Stimulated activated naive CD8-positive, alpha-beta T cell treated with anti-CD3 and anti-CD28 coated beads, Interleukin-15, amount 100 ng/mL, for 72 hours (primary cell): ENCODE data around the gene STXBP5L.
"Not testable (repeated sequence)": the region's sequence is repeated elsewhere in the genome, so short reads cannot be mapped to it uniquely, and the experiment has no call there.

Experiments
- ATAC-seq: fragments of 150-1000 bp; cut with Tn5 transposase; 2 replicates; pipeline ENCODE4 v1.10.0; 2021; ENCODE audit warnings: mild to moderate bottlenecking, moderate library complexity
- DNase-seq, 2 donors: peaks; one replicate each; pipeline ENCODE4 v3.0.0; 2021 to 2022
- H3K27ac Mint-ChIP-seq, 2 donors: one replicate each; pipeline ENCODE4 v1.8.0; 2022; ENCODE audit warnings: mild to moderate bottlenecking in 2 of 2, mixed read lengths in 2 of 2, moderate library complexity in 2 of 2
- H3K27me3 Mint-ChIP-seq: one replicate; pipeline ENCODE4 v1.8.0; 2022; ENCODE audit warnings: mixed read lengths
- H3K4me1 Mint-ChIP-seq: one replicate; pipeline ENCODE4 v1.8.0; 2022; ENCODE audit warnings: mild to moderate bottlenecking, mixed read lengths
- H3K4me3 Mint-ChIP-seq, 2 donors: one replicate each; pipeline ENCODE4 v1.8.0; 2022; ENCODE audit warnings: mild to moderate bottlenecking in 2 of 2, mixed read lengths in 2 of 2, moderate library complexity in 1 of 2
- H3K9me3 Mint-ChIP-seq, 2 donors: one replicate each; pipeline ENCODE4 v1.8.0; 2022; ENCODE audit warnings: mixed read lengths in 2 of 2

STXBP5L gene

GRCh38 chr3:120908030-120908794 lies at the start of gene STXBP5L:
Gene STXBP5L, plus strand, starts transcription at chr3:120908205. Its CDS starts 1,374 bp downstream, at chr3:120909579.
- peaks cover 24% of the 10 kb centered on the region for H3K4me1 Mint-ChIP-seq
- H3K9me3 Mint-ChIP-seq: no peaks in the 10 kb centered on the region
- peak within 1 kb of the TSS; percentile 93 to 95 for H3K4me3 Mint-ChIP-seq
- DNase-seq (peak; percentile 51 to 62), ATAC-seq (peak; percentile 92)
- H3K27ac Mint-ChIP-seq: no peak within 1 kb of the TSS
- H3K27me3 Mint-ChIP-seq: peaks cover 69% of the 10 kb centered on the region

- DNase-seq: no peak
- H3K4me3 Mint-ChIP-seq: no peak overlapping the region
- H3K27me3 Mint-ChIP-seq: peaks cover 2% of the 10 kb centered on the region
- no peaks in the 10 kb centered on the region for H3K9me3 Mint-ChIP-seq
- H3K4me1 Mint-ChIP-seq: no peaks in the 10 kb centered on the region
- H3K27ac Mint-ChIP-seq: peak overlapping the region in 1 of 2 donors; percentile 29
- ATAC-seq: no peak
Measured at GRCh38 chr3:120858521-120858920, 49.5 kb upstream of the STXBP5L start.

- no peak overlapping the region for H3K4me3 Mint-ChIP-seq
- H3K9me3 Mint-ChIP-seq: no peaks in the 10 kb centered on the region
- DNase-seq (no peak), ATAC-seq (no peak)
- H3K27me3 Mint-ChIP-seq: peaks cover 15% of the 10 kb centered on the region
- H3K27ac Mint-ChIP-seq: no peak overlapping the region
- H3K4me1 Mint-ChIP-seq: no peaks in the 10 kb centered on the region
Measured at GRCh38 chr3:120864541-120864940, 43.5 kb upstream of the STXBP5L start.

GRCh38 chr3:120875507-120875906 lies 32.5 kb upstream of the STXBP5L start:
- H3K4me1 Mint-ChIP-seq: no peaks in the 10 kb centered on the region
- no peak overlapping the region for H3K27ac Mint-ChIP-seq
- no peak overlapping the region for H3K4me3 Mint-ChIP-seq
- peaks cover 23% of the 10 kb centered on the region for H3K27me3 Mint-ChIP-seq
- ATAC-seq (no peak), DNase-seq (no peak)
- H3K9me3 Mint-ChIP-seq: no peaks in the 10 kb centered on the region

- no peak overlapping the region for H3K4me3 Mint-ChIP-seq
- no peaks in the 10 kb centered on the region for H3K4me1 Mint-ChIP-seq
- H3K9me3 Mint-ChIP-seq: no peaks in the 10 kb centered on the region
- DNase-seq: no peak
- no peak for ATAC-seq
- H3K27ac Mint-ChIP-seq: no peak overlapping the region
- peaks cover 23% of the 10 kb centered on the region for H3K27me3 Mint-ChIP-seq
Measured at GRCh38 chr3:120875989-120876388, 32.0 kb upstream of the STXBP5L start.

GRCh38 chr3:120879411-120879810 lies 28.6 kb upstream of the STXBP5L start:
- DNase-seq (no peak), ATAC-seq (no peak)
- Mint-ChIP-seq H3K27me3 (peaks cover 14% of the 10 kb centered on the region), H3K27ac (no peak overlapping the region), H3K4me3 (no peak overlapping the region), H3K9me3 (no peaks in the 10 kb centered on the region), H3K4me1 (no peaks in the 10 kb centered on the region)

GRCh38 chr3:120892921-120893320 lies 15.1 kb upstream of the STXBP5L start:
- Mint-ChIP-seq H3K4me3 (no peak overlapping the region), H3K9me3 (peaks cover 0 to 7% of the 10 kb centered on the region in 2 donors), H3K4me1 (no peaks in the 10 kb centered on the region), H3K27me3 (peaks cover 5% of the 10 kb centered on the region), H3K27ac (no peak overlapping the region)
- ATAC-seq: no peak
- no peak for DNase-seq

GRCh38 chr3:120894316-120895057 lies 13.5 kb upstream of the STXBP5L start:
- no peak for ATAC-seq
- Mint-ChIP-seq H3K9me3 (peaks cover 6 to 7% of the 10 kb centered on the region in 2 donors), H3K4me1 (no peaks in the 10 kb centered on the region), H3K4me3 (no peak overlapping the region), H3K27ac (no peak overlapping the region), H3K27me3 (peaks cover 11% of the 10 kb centered on the region)
- no peak for DNase-seq

GRCh38 chr3:120901716-120902115 lies 6.3 kb upstream of the STXBP5L start:
- H3K27ac Mint-ChIP-seq, DNase-seq, H3K4me3 Mint-ChIP-seq, H3K4me1 Mint-ChIP-seq, ATAC-seq: not testable (repeated sequence)
- Mint-ChIP-seq H3K9me3 (peaks cover 4 to 18% of the 10 kb centered on the region in 2 donors), H3K27me3 (peaks cover 28% of the 10 kb centered on the region)

- DNase-seq: no peak
- H3K4me3 Mint-ChIP-seq: no peak overlapping the region
- no peak for ATAC-seq
- no peak overlapping the region for H3K27ac Mint-ChIP-seq
- peaks cover 43% of the 10 kb centered on the region for H3K27me3 Mint-ChIP-seq
- peaks cover 4 to 18% of the 10 kb centered on the region in 2 donors for H3K9me3 Mint-ChIP-seq
- peaks cover 8% of the 10 kb centered on the region for H3K4me1 Mint-ChIP-seq
Measured at GRCh38 chr3:120903221-120903620, 4.8 kb upstream of the STXBP5L start.

GRCh38 chr3:120907659-120908029 lies 361 bp upstream of the STXBP5L start:
- ATAC-seq (no peak), DNase-seq (no peak)
- H3K27ac Mint-ChIP-seq: no peak overlapping the region
- peaks cover 24% of the 10 kb centered on the region for H3K4me1 Mint-ChIP-seq
- H3K4me3 Mint-ChIP-seq: peak overlapping the region; percentile 2 to 95
- no peaks in the 10 kb centered on the region for H3K9me3 Mint-ChIP-seq
- H3K27me3 Mint-ChIP-seq: peaks cover 63% of the 10 kb centered on the region

GRCh38 chr3:120908795-120909601 lies 993 bp downstream of the STXBP5L start:
- ATAC-seq (peak; percentile 22), DNase-seq (no peak)
- H3K27ac Mint-ChIP-seq: no peak overlapping the region
- H3K4me3 Mint-ChIP-seq: peak overlapping the region; percentile 47 to 60
- H3K9me3 Mint-ChIP-seq: no peaks in the 10 kb centered on the region
- peaks cover 24% of the 10 kb centered on the region for H3K4me1 Mint-ChIP-seq
- peaks cover 69% of the 10 kb centered on the region for H3K27me3 Mint-ChIP-seq

GRCh38 chr3:120909602-120909878 lies 1.5 kb downstream of the STXBP5L start:
- Mint-ChIP-seq H3K4me1 (peaks cover 24% of the 10 kb centered on the region), H3K27ac (no peak overlapping the region), H3K9me3 (no peaks in the 10 kb centered on the region), H3K27me3 (peaks cover 69% of the 10 kb centered on the region), H3K4me3 (no peak overlapping the region)
- ATAC-seq (no peak), DNase-seq (no peak)

- H3K9me3 Mint-ChIP-seq: peaks cover 20 to 27% of the 10 kb centered on the region in 2 donors
- H3K27me3 Mint-ChIP-seq: no peaks in the 10 kb centered on the region
- no peak overlapping the region for H3K4me3 Mint-ChIP-seq
- DNase-seq (no peak), ATAC-seq (no peak)
- H3K27ac Mint-ChIP-seq: no peak overlapping the region
- no peaks in the 10 kb centered on the region for H3K4me1 Mint-ChIP-seq
Measured at GRCh38 chr3:120926146-120926545, 18.1 kb downstream of the STXBP5L start.

GRCh38 chr3:120928991-120929390 lies 21.0 kb downstream of the STXBP5L start:
- Mint-ChIP-seq H3K4me3 (no peak overlapping the region), H3K27me3 (no peaks in the 10 kb centered on the region), H3K4me1 (no peaks in the 10 kb centered on the region), H3K9me3 (peaks cover 20 to 27% of the 10 kb centered on the region in 2 donors), H3K27ac (no peak overlapping the region)
- DNase-seq (no peak), ATAC-seq (no peak)

GRCh38 chr3:120931593-120931992 lies 23.6 kb downstream of the STXBP5L start:
- DNase-seq: no peak

More at GRCh38 chr3:120931593-120931992, 23.6 kb downstream of the STXBP5L start:
- ATAC-seq: no peak
- H3K27me3 Mint-ChIP-seq: no peaks in the 10 kb centered on the region
- H3K4me1 Mint-ChIP-seq: no peaks in the 10 kb centered on the region
- H3K27ac Mint-ChIP-seq: no peak overlapping the region
- no peak overlapping the region for H3K4me3 Mint-ChIP-seq
- H3K9me3 Mint-ChIP-seq: peaks cover 8 to 11% of the 10 kb centered on the region in 2 donors
